Measurements from ENCODE around the gene FARSA.

DNA sequence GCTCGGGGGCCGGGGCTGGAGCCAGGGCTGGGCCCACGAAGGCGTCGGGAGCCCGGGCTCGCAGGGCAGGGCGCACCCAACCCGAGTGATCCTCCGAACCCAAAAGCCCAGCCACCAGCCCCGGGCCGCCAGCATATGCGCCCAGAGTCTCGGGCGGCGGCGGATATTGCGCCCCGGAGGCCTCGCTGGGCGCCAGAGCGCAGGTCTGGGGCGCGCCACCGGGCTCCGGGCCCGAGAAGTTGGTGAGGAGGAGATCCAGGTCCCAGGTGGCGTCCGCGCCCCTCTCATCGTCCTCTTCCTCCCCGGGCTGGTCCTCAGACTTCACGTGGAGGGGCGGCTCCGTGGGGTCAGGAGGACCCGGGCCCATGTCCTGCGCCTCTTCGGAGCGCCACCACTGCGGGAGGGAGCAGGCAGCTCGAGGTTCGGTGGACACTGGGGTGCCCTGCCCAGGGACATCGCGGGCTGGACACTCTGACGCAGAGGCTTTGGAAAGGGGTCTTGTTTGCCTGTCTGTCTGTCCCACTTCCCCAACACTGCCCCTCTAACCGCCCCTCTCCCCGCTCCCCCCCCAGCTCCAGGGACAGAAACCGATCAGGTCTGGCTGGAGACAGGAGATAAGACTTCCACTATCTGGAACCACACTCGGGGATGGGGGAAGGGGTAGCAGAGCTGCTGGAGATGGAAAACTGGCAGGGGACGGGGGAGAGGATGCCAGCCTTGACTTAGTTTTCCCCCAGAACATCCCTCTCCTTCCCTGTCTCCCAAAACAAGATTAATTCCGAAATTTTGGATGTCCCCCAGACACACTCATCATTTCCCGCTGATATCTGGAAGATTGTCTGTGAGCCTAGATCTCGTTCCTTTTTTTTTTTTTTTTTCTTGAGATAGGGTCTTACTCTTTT, 47.5 kb downstream of the FARSA start:
- TF ChIP-seq, protein P1, sequence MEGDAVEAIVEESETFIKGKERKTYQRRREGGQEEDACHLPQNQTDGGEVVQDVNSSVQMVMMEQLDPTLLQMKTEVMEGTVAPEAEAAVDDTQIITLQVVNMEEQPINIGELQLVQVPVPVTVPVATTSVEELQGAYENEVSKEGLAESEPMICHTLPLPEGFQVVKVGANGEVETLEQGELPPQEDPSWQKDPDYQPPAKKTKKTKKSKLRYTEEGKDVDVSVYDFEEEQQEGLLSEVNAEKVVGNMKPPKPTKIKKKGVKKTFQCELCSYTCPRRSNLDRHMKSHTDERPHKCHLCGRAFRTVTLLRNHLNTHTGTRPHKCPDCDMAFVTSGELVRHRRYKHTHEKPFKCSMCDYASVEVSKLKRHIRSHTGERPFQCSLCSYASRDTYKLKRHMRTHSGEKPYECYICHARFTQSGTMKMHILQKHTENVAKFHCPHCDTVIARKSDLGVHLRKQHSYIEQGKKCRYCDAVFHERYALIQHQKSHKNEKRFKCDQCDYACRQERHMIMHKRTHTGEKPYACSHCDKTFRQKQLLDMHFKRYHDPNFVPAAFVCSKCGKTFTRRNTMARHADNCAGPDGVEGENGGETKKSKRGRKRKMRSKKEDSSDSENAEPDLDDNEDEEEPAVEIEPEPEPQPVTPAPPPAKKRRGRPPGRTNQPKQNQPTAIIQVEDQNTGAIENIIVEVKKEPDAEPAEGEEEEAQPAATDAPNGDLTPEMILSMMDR (conservative IDR thresholded peaks at IDR 0.05; ENCODE audit: low read depth, low read length), result no peak
- no peak for TF ChIP-seq EZH2 (IDR thresholded peaks at IDR 0.05; ENCODE audit: low read length, unreplicated experiment)
- TF ChIP-seq EZH2phosphoT487 (IDR thresholded peaks at IDR 0.05; ENCODE audit: borderline replicate concordance, low read length), result no peak

All from PC-3 (cell line).